Activated T-helper 2 cell treated with anti-CD3 and anti-CD28 coated beads, Interferon-gamma antibody, Interleukin-2, Interleukin-4, amounts not matched to agents 10 μg/mL and 5 μg/mL and 100 μg/mL, durations not matched to agents 14 hours and 24 hours and 36 hours (primary cell): ENCODE data around the gene WWC1. TPM values are rescaled to one million over a fixed set of nuclear protein-coding genes. Genes with fewer than 3 reads are reported as not detected.
"Not testable (repeated sequence)": the region's sequence is repeated elsewhere in the genome, so short reads cannot be mapped to it uniquely, and the experiment has no call there.

ENCODE experiments used
- DNase-seq: peaks from one replicate; pipeline ENCODE4 v3.0.0; 2021; ENCODE audit warnings: low spot score
- H3K27ac Mint-ChIP-seq: one replicate; pipeline ENCODE4 v1.8.0; 2021; ENCODE audit warnings: mixed read lengths
- H3K27me3 Mint-ChIP-seq: one replicate; pipeline ENCODE4 v1.8.0; 2021; ENCODE audit warnings: low read depth, mixed read lengths
- H3K36me3 Mint-ChIP-seq: one replicate; pipeline ENCODE4 v1.8.0; 2021; ENCODE audit warnings: low read depth, mixed read lengths
- H3K4me1 Mint-ChIP-seq: one replicate; pipeline ENCODE4 v1.8.0; 2021; ENCODE audit warnings: low read depth, mixed read lengths
- H3K4me3 Mint-ChIP-seq: one replicate; pipeline ENCODE4 v1.8.0; 2021; ENCODE audit warnings: low read depth, mild to moderate bottlenecking, moderate library complexity, mixed read lengths
- H3K9me3 Mint-ChIP-seq: one replicate; pipeline ENCODE4 v1.8.0; 2021; ENCODE audit warnings: mixed read lengths
- intact Hi-C: fragments of 100-400 bp; cut with micrococcal nuclease; formaldehyde crosslinking; loops from one replicate; pipeline ENCODE4 v1.15.1; 2023
- total RNA-seq: library from RNA; stranded (reverse); gene quantifications from 2 replicates; pipeline ENCODE4 v1.2.3, GENCODE V29; 2022

The WWC1 gene
- total RNA-seq, 1 donor from 2014 or later: 0.59 TPM

GRCh38 chr5:168423971-168424370 lies 132.5 kb downstream of the WWC1 start:
- Mint-ChIP-seq H3K27me3 (peaks cover 10% of the 10 kb centered on the region), H3K4me1 (no peaks in the 10 kb centered on the region), H3K4me3 (no peak overlapping the region), H3K9me3 (no peaks in the 10 kb centered on the region), H3K27ac (no peak overlapping the region), H3K36me3 (no peaks in the 10 kb centered on the region)
- no peak for DNase-seq
- intact Hi-C loops: no loop called here

DNA sequence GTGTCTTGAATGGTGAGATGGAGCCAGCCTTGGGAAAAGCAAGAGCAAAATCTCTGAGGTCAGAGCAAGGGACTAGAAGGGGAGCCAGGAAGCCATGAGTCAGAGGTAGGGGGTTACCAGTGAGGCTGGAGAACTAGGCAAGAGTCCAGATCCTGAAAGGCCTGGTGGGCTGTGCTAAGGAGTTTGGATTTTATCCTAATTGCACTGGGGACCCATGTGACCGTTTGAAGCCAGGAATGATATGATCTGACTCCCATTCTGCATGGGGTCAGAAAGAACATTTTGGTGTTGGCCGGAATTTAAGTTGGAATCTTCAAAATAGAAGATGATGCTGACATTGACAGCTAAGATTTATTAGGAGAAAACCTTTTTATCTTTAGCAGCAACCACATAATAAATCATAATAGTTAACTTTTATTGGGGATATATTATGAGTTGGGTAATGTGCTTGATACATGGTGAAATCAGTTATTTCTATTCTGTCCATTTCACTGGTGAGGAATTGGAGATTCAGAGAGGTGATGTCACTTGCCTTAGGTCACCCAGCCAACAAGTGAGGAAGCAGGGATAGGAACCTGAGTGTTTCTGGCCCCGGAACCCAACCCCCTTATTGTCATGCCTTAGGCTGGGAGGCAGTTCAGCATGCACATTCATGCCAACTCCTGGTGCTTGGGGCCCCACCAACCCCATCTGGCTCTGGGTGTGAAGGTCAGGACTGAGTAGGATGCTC lies 133.3 kb downstream of the WWC1 start:
- Mint-ChIP-seq H3K4me3 (no peak overlapping the region), H3K27ac (no peak overlapping the region), H3K36me3 (no peaks in the 10 kb centered on the region), H3K4me1 (no peaks in the 10 kb centered on the region), H3K27me3 (peaks cover 10% of the 10 kb centered on the region), H3K9me3 (no peaks in the 10 kb centered on the region)
- DNase-seq: no peak
- intact Hi-C loops: no loop called here

DNA sequence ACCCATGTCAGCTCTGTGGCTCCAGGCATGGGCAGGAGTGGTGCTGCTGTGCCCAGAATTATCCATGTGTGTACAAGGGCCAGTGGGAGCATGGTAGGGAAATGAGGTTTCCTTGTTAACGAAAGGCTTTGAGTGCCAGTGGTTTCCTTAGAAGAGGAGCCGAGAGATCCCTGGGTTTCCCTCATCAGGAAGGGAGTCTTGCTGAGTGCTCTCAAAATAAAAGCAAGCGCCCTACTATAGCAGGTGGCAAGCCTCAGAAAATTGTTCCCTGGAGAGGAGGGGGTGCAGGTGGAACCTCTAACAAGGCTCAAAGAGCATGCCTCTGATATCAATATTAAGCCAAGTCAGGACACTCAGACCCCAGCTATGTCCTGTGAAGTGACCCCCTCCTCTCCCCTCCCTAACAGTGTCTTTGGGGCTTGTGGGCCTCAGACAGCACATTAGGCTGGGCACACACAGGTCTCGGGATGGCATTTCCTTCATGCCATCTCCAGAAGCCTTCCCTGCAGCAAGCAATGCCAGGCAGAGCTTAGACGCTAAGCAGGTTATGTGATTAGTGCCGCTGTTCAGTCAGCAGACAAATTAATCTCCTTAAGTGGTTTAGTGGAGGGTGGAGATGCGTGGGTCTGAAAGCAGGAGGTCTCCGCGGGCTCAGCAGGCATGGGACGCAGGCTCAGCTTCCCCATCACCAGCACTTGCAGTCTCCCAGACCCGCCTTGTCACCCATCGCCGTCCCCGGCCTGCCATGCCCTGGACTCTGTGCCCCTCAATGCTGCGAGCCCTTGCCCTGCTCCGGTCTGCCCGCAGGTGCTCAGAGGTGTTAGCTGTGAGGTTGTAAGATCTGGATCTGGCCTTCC lies 134.8 kb downstream of the WWC1 start:
- H3K4me1 Mint-ChIP-seq: no peaks in the 10 kb centered on the region
- H3K9me3 Mint-ChIP-seq: no peaks in the 10 kb centered on the region
- intact Hi-C loops: no loop called here

DNA sequence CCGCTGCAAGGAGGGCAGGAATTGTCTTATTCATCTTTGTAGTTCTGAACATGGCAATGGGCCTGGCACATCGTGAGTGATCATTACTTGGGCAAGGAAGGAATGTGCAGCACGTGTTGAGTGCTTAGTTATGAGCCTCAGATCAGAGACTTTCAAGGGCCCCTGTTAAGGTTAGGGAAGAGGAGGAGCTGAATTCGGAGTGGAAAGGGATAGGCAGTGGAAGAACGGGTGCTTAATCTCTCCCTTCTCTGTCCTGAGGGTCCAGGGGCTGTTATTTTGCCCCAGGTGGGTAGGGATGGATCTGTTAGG lies 135.4 kb downstream of the WWC1 start:
- Mint-ChIP-seq H3K36me3 (no peaks in the 10 kb centered on the region), H3K4me1 (no peaks in the 10 kb centered on the region), H3K27me3 (peaks cover 4% of the 10 kb centered on the region), H3K27ac (no peak overlapping the region), H3K4me3 (no peak overlapping the region), H3K9me3 (no peaks in the 10 kb centered on the region)
- intact Hi-C loops: no loop called here
- DNase-seq: no peak

More for the DNA sequence above, 134.8 kb downstream of the WWC1 start:
- Mint-ChIP-seq H3K27me3 (peaks cover 6% of the 10 kb centered on the region), H3K27ac (no peak overlapping the region), H3K4me3 (no peak overlapping the region), H3K36me3 (no peaks in the 10 kb centered on the region)
- DNase-seq: no peak

DNA sequence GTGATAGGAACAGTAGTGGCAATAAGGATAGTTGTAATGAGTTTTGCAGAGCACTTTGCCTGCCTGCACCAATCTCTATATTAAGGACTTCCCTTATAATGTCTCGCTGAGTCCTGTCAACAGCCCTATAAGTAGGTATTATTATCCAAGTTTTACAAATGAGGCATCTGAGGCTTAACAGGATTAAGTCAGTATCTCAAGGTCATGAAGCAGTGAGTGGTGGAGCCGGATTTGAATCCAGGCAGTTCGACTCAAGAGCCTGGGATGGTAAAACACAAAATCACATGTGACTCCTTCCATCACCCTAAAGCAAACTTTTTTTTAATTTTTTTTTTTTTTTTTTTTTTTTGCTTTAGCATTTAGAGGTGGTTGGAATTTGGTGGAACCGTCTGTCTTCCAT lies 135.8 kb downstream of the WWC1 start:
- no peak overlapping the region for H3K27ac Mint-ChIP-seq
- no peaks in the 10 kb centered on the region for H3K36me3 Mint-ChIP-seq
- H3K4me1 Mint-ChIP-seq: no peaks in the 10 kb centered on the region
- intact Hi-C loops: no loop called here
- H3K27me3 Mint-ChIP-seq: peaks cover 4% of the 10 kb centered on the region
- no peaks in the 10 kb centered on the region for H3K9me3 Mint-ChIP-seq
- H3K4me3 Mint-ChIP-seq: no peak overlapping the region
- DNase-seq: no peak

- DNase-seq: no peak
- Mint-ChIP-seq H3K27me3 (peaks cover 6% of the 10 kb centered on the region), H3K4me3 (no peak overlapping the region), H3K4me1 (no peaks in the 10 kb centered on the region), H3K9me3 (no peaks in the 10 kb centered on the region), H3K27ac (no peak overlapping the region), H3K36me3 (no peaks in the 10 kb centered on the region)
- intact Hi-C loops: no loop called here
Observed at GRCh38 chr5:168428552-168428951, 137.1 kb downstream of the WWC1 start.

- Mint-ChIP-seq H3K27ac (no peak overlapping the region), H3K27me3 (peaks cover 6% of the 10 kb centered on the region), H3K4me3 (no peak overlapping the region), H3K9me3 (no peaks in the 10 kb centered on the region), H3K36me3 (no peaks in the 10 kb centered on the region), H3K4me1 (peaks cover 2% of the 10 kb centered on the region)
- no peak for DNase-seq
- intact Hi-C loops: no loop called here
Observed at GRCh38 chr5:168430296-168430695, 138.9 kb downstream of the WWC1 start.

- Mint-ChIP-seq H3K27me3 (peaks cover 3% of the 10 kb centered on the region), H3K4me1 (peaks cover 2% of the 10 kb centered on the region), H3K9me3 (no peaks in the 10 kb centered on the region), H3K36me3 (no peaks in the 10 kb centered on the region), H3K27ac (no peak overlapping the region), H3K4me3 (no peak overlapping the region)
- no peak for DNase-seq
- intact Hi-C loops: no loop called here
Observed at GRCh38 chr5:168432903-168433302, 141.5 kb downstream of the WWC1 start.

DNA sequence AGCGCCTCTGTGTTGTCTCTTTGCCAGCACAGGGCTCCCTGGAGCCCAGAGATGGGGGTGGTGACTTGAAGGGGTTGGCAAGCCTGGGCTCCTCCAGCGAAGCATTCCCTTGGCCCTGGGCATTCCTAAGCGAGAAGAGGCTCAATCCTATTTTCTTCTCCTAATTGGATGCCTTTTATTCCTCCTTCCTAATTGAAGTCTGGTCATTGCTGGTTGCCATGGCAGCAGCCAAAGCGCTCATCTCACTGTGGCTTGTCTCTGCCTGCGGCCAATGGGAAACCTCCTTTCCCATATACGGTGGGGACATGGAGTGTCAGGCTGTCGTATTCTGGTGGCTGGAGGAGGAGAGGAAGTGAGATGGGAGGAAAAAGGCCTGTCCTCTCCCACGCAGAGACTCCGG lies 142.6 kb downstream of the WWC1 start:
- no peaks in the 10 kb centered on the region for H3K9me3 Mint-ChIP-seq
- no peaks in the 10 kb centered on the region for H3K36me3 Mint-ChIP-seq
- H3K4me3 Mint-ChIP-seq: no peak overlapping the region
- peaks cover 2% of the 10 kb centered on the region for H3K27me3 Mint-ChIP-seq
- no peak overlapping the region for H3K27ac Mint-ChIP-seq
- H3K4me1 Mint-ChIP-seq: peaks cover 2% of the 10 kb centered on the region
- intact Hi-C loops: no loop called here
- no peak for DNase-seq

GRCh38 chr5:168434746-168435321 lies 143.4 kb downstream of the WWC1 start:
- H3K9me3 Mint-ChIP-seq: no peaks in the 10 kb centered on the region
- no peak overlapping the region for H3K27ac Mint-ChIP-seq
- intact Hi-C loops: no loop called here
- H3K27me3 Mint-ChIP-seq: peaks cover 1% of the 10 kb centered on the region
- DNase-seq: no peak
- peaks cover 2% of the 10 kb centered on the region for H3K4me1 Mint-ChIP-seq
- H3K36me3 Mint-ChIP-seq: no peaks in the 10 kb centered on the region
- no peak overlapping the region for H3K4me3 Mint-ChIP-seq

GRCh38 chr5:168435340-168435739 lies 143.9 kb downstream of the WWC1 start:
- DNase-seq, H3K36me3 Mint-ChIP-seq, H3K4me1 Mint-ChIP-seq, H3K9me3 Mint-ChIP-seq, H3K27me3 Mint-ChIP-seq, H3K27ac Mint-ChIP-seq, H3K4me3 Mint-ChIP-seq, intact Hi-C loops: not testable (repeated sequence)

DNA sequence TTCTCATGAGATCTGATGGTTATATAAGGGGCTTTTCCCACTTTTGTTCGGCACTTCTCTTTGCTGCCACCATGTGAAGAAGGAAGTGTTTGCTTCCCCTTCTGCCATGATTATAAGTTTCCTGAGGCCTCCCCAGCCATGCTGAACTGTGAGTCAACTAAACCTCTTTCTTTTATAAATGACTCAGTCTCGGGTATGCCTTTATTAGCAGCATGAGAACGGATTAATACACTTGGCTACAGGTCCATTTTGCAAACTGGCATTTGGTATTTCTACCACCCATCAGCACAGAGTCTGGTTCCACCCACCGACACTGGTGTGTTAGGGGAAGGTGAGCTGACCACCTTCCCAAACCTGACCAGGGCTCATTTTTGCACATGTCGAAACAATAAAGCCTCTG lies 146.9 kb downstream of the WWC1 start:
- H3K36me3 Mint-ChIP-seq: no peaks in the 10 kb centered on the region
- H3K4me1 Mint-ChIP-seq: peaks cover 2% of the 10 kb centered on the region
- no peaks in the 10 kb centered on the region for H3K9me3 Mint-ChIP-seq
- no peak for DNase-seq
- peaks cover 1% of the 10 kb centered on the region for H3K27me3 Mint-ChIP-seq
- no peak overlapping the region for H3K27ac Mint-ChIP-seq
- intact Hi-C loops: no loop called here
- H3K4me3 Mint-ChIP-seq: no peak overlapping the region

GRCh38 chr5:168443533-168443932 lies 152.1 kb downstream of the WWC1 start:
- Mint-ChIP-seq H3K36me3 (no peaks in the 10 kb centered on the region), H3K27me3 (peaks cover 7% of the 10 kb centered on the region)

More at GRCh38 chr5:168443533-168443932, 152.1 kb downstream of the WWC1 start:
- intact Hi-C loops: no loop called here
- Mint-ChIP-seq H3K4me1 (no peaks in the 10 kb centered on the region), H3K4me3 (no peak overlapping the region), H3K9me3 (no peaks in the 10 kb centered on the region), H3K27ac (no peak overlapping the region)
- no peak for DNase-seq
